Body of pancreas (tissue), 4 donors: ENCODE results near the gene ATG7.

Source experiments
- CTCF ChIP-seq, 7 experiments: fragments of 450-650 bp in 4 of 7; fragments of 200-600 bp in 3 of 7; sonication (generic) in 3 of 7; IDR thresholded peaks; one replicate each; pipeline ENCODE4 v1.5.1; 2016 to 2019; ENCODE audit warnings: antibody characterized with exemption in 7 of 7
- POLR2A ChIP-seq, 3 donors: fragments of 450-650 bp; IDR thresholded peaks; one replicate each; pipeline ENCODE4 v1.6.1; 2016; ENCODE audit warnings: antibody characterized with exemption in 3 of 3, mild to moderate bottlenecking in 2 of 3

GRCh38 chr3:11373654-11374053, 101.5 kb downstream of the ATG7 start:
- TF ChIP-seq CTCF (IDR thresholded peaks at IDR 0.05) (no peak), POLR2A (IDR thresholded peaks at IDR 0.05) (no peak)
